ENCODE measurements around the gene LARP6. TPM values are rescaled to one million over a fixed set of nuclear protein-coding genes. Genes with fewer than 3 reads are reported as not detected.
A peak's percentile ranks its signal among the peaks of the same experiment; 100 is the strongest.

The LARP6 gene
- total RNA-seq, 1 experiment from 2014 or later, result 31.2 TPM

DNA sequence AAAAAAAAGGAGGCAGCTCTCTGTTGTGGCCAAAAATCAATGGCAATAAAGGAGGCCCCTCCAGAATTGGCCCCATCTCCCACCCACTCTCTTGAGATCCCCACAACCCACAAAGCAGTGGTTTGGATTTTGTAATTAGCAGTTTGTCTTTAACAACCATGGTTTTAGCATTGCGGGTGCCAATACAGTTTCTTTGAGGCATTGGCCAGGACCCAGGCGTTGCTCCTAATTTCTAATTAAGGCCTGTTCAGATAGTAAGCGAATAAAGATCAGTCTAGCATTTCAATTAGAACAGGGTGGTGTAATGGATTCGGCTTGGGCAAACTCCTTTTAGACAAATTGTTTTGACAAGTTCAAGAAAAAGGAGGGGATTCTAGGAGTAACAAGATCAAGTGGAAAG lies 67.0 kb downstream of the LARP6 start:
- BruUV-seq (replicated peaks), result no TSS peak
- H3K4me2 ChIP-seq, result no peak overlapping the region
- H3F3A ChIP-seq (ENCODE audit: insufficient read depth, low read depth), result peaks cover 22% of the 10 kb centered on the region; the same call in 1 of the 2 replicates
- H3K27ac ChIP-seq, result no peak overlapping the region
- no peaks in the 10 kb centered on the region for H3K36me3 ChIP-seq (ENCODE audit: low read depth)
- ChIA-PET POLR2A (ENCODE audit: unreplicated experiment) (no interaction called here), CTCF (no interaction called here)
- no peak overlapping the region for H2AFZ ChIP-seq
- H3K79me2 ChIP-seq (ENCODE audit: low read depth), result no peaks in the 10 kb centered on the region
- intact Hi-C loops (cut with micrococcal nuclease; ENCODE audit: unreplicated experiment), result no loop called here
- H3K4me3 ChIP-seq, result no peak overlapping the region
- peaks cover 44% of the 10 kb centered on the region for H3K4me1 ChIP-seq (replicated peaks; ENCODE audit: insufficient read depth)
- no peaks in the 10 kb centered on the region for H3K27me3 ChIP-seq (ENCODE audit: insufficient read depth, low read depth)
- H3K9me3 ChIP-seq (ENCODE audit: insufficient read depth, low read depth), result no peaks in the 10 kb centered on the region
- DNase-seq, result no peak
- no peak for TF ChIP-seq EZH2 (IDR thresholded peaks at IDR 0.05; ENCODE audit: low read depth)
- TF ChIP-seq, protein P1, sequence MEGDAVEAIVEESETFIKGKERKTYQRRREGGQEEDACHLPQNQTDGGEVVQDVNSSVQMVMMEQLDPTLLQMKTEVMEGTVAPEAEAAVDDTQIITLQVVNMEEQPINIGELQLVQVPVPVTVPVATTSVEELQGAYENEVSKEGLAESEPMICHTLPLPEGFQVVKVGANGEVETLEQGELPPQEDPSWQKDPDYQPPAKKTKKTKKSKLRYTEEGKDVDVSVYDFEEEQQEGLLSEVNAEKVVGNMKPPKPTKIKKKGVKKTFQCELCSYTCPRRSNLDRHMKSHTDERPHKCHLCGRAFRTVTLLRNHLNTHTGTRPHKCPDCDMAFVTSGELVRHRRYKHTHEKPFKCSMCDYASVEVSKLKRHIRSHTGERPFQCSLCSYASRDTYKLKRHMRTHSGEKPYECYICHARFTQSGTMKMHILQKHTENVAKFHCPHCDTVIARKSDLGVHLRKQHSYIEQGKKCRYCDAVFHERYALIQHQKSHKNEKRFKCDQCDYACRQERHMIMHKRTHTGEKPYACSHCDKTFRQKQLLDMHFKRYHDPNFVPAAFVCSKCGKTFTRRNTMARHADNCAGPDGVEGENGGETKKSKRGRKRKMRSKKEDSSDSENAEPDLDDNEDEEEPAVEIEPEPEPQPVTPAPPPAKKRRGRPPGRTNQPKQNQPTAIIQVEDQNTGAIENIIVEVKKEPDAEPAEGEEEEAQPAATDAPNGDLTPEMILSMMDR (conservative IDR thresholded peaks at IDR 0.05), result no peak
- H3K9me2 ChIP-seq (ENCODE audit: insufficient read depth), result no peaks in the 10 kb centered on the region
- no peaks in the 10 kb centered on the region for H4K20me1 ChIP-seq (ENCODE audit: insufficient read depth)

DNA sequence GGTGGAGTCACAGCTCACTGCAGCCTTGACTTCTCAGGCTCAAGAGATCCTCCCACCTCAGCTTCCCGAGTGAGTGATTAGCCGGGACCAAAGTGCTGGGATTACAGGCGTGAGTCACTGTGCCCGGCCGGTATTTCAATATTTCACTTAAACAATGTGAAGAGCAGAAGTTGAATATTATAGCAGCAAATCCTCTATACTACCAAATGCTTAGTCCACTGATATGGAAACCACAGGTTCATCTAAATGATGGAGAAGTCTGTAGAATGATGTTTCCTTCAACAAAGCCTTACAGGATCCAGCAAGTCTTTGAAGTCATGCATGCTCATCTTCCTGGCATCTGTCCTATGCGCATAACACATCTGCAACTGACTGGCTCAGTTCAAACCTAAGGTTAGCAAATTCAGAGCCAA lies 70.3 kb downstream of the LARP6 start:
- ChIA-PET POLR2A (ENCODE audit: unreplicated experiment) (interaction anchor here (0.6 kb wide), 1 partner anchor 149 kb away, joined by 3 read pairs; no protein-coding TSS in a partner anchor), CTCF (interaction anchor here (0.6 to 0.7 kb wide), 2 partner anchors 20 to 30 kb away, joined by 3 to 4 read pairs; partner anchors contain the start of gene UACA)
- DNase-seq, result peak; percentile 46 to 68

DNA sequence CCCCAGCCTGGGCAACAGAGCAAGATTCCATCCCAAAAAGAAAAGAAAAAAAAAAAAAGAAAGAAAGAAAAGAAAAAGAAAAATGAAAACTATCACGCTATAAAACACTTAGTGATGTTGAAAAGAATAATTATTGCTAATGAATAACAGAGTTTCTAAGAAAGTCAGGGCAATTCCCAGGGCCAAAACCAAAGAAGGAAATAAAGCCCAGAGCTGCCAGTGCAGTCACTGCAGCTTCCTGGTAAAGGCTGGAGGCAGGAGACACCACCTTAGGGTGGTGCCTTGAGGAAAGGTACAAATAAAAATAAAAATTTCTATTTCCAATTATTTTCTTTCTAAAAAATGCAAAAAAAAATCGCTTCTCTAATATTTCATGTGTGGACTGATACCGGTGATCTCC lies 70.9 kb downstream of the LARP6 start:
- Histone ChIP-seq H3K9me3 (ENCODE audit: insufficient read depth, low read depth) (no peaks in the 10 kb centered on the region), H2AFZ (no peak overlapping the region), H3K4me2 (peak overlapping the region; percentile 29), H3K9me2 (ENCODE audit: insufficient read depth) (no peaks in the 10 kb centered on the region), H3K79me2 (ENCODE audit: low read depth) (no peaks in the 10 kb centered on the region), H3K27ac (peak overlapping the region; percentile 37), H3K27me3 (ENCODE audit: insufficient read depth, low read depth) (no peaks in the 10 kb centered on the region), H3K4me3 (no peak overlapping the region), H4K20me1 (ENCODE audit: insufficient read depth) (no peaks in the 10 kb centered on the region), H3K4me1 (replicated peaks; ENCODE audit: insufficient read depth) (peaks cover 52% of the 10 kb centered on the region), H3K36me3 (ENCODE audit: low read depth) (no peaks in the 10 kb centered on the region), H3F3A (ENCODE audit: insufficient read depth, low read depth) (peaks cover 27% of the 10 kb centered on the region)
- TF ChIP-seq, protein P1 (conservative IDR thresholded peaks at IDR 0.05), result no peak
- no peak for TF ChIP-seq EZH2 (IDR thresholded peaks at IDR 0.05; ENCODE audit: low read depth)
- BruUV-seq (replicated peaks), result no TSS peak
- POLR2A ChIA-PET (ENCODE audit: unreplicated experiment), result no interaction called here
- DNase-seq, result no peak
- intact Hi-C loops (cut with micrococcal nuclease; ENCODE audit: unreplicated experiment), result no loop called here
- CTCF ChIA-PET, result interaction anchor here (0.7 to 1.2 kb wide), 2 partner anchors 20 to 42 kb away, joined by 4 to 8 read pairs; partner anchors contain the start of gene UACA

More for the DNA sequence above, 70.3 kb downstream of the LARP6 start:
- no TSS peak for BruUV-seq (replicated peaks)
- H3K4me2 ChIP-seq, result peak overlapping the region; percentile 29
- TF ChIP-seq EZH2 (IDR thresholded peaks at IDR 0.05; ENCODE audit: low read depth), result no peak
- TF ChIP-seq, protein P1 (conservative IDR thresholded peaks at IDR 0.05), result no peak
- no peaks in the 10 kb centered on the region for H3K9me3 ChIP-seq (ENCODE audit: insufficient read depth, low read depth)
- no peak overlapping the region for H3K4me3 ChIP-seq
- no peaks in the 10 kb centered on the region for H3K36me3 ChIP-seq (ENCODE audit: low read depth)
- no peaks in the 10 kb centered on the region for H3K9me2 ChIP-seq (ENCODE audit: insufficient read depth)
- peaks cover 27% of the 10 kb centered on the region for H3F3A ChIP-seq (ENCODE audit: insufficient read depth, low read depth)
- H3K27me3 ChIP-seq (ENCODE audit: insufficient read depth, low read depth), result no peaks in the 10 kb centered on the region
- intact Hi-C loops (cut with micrococcal nuclease; ENCODE audit: unreplicated experiment), result no loop called here
- peak overlapping the region; percentile 37; the same call in 1 of the 2 replicates for H3K27ac ChIP-seq
- H2AFZ ChIP-seq, result no peak overlapping the region
- H3K4me1 ChIP-seq (replicated peaks; ENCODE audit: insufficient read depth), result peaks cover 52% of the 10 kb centered on the region
- no peaks in the 10 kb centered on the region for H3K79me2 ChIP-seq (ENCODE audit: low read depth)
- H4K20me1 ChIP-seq (ENCODE audit: insufficient read depth), result no peaks in the 10 kb centered on the region

All from PC-9 (cell line).